Measurements from ENCODE around the gene NEO1. TPM values are rescaled to one million over a fixed set of nuclear protein-coding genes. Genes with fewer than 3 reads are reported as not detected.

NEO1 gene
- total RNA-seq, 1 donor from 2014 or later, result 30.3 TPM

GRCh38 chr15:73264881-73265280 lies 212.6 kb downstream of the NEO1 start:
- no peak overlapping the region for H3K27ac Mint-ChIP-seq (ENCODE audit: unreplicated experiment)
- peaks cover 1% of the 10 kb centered on the region for H3K36me3 Mint-ChIP-seq (ENCODE audit: low read depth, unreplicated experiment)

GRCh38 chr15:73265536-73266153 lies 213.4 kb downstream of the NEO1 start:
- DNase-seq (ENCODE audit: low read depth), result peak; percentile 27
- Histone ChIP-seq H2AFZ (ENCODE audit: low read depth, low read length) (no peak overlapping the region), H3K9ac (ENCODE audit: low read length) (no peak overlapping the region), H3K4me1 (ENCODE audit: insufficient read depth, low read length) (no peaks in the 10 kb centered on the region), H3K79me2 (ENCODE audit: insufficient read depth, low read length) (no peaks in the 10 kb centered on the region), H3K4me2 (ENCODE audit: low read length) (no peak overlapping the region), H3K4me3 (ENCODE audit: insufficient read depth, low read depth, low read length) (no peak overlapping the region), H3K36me3 (ENCODE audit: insufficient read depth, low read length) (no peaks in the 10 kb centered on the region), H3K27me3 (ENCODE audit: insufficient read depth, low read length) (no peaks in the 10 kb centered on the region), H4K20me1 (ENCODE audit: insufficient read depth, low read length) (no peaks in the 10 kb centered on the region), H3K9me3 (ENCODE audit: insufficient read depth, low read depth, low read length) (no peaks in the 10 kb centered on the region), H3K27ac (ENCODE audit: low read depth, low read length) (no peak overlapping the region)
- Mint-ChIP-seq H3K9me3 (ENCODE audit: unreplicated experiment) (no peaks in the 10 kb centered on the region), H3K27ac (ENCODE audit: unreplicated experiment) (no peak overlapping the region), H3K36me3 (ENCODE audit: low read depth, unreplicated experiment) (peaks cover 2% of the 10 kb centered on the region), H3K27me3 (ENCODE audit: low read depth, unreplicated experiment) (no peaks in the 10 kb centered on the region), H3K4me3 (ENCODE audit: unreplicated experiment) (no peak overlapping the region), H3K4me1 (ENCODE audit: low read depth, unreplicated experiment) (peaks cover 2% of the 10 kb centered on the region)
- peak; percentile 74 for TF ChIP-seq CTCF (IDR thresholded peaks at IDR 0.05; ENCODE audit: insufficient read depth, low read depth, low read length)
- TF ChIP-seq EZH2 (IDR thresholded peaks at IDR 0.05; ENCODE audit: insufficient read depth, low read length), result no peak
- FAIRE-seq, result no peak

More at GRCh38 chr15:73264881-73265280, 212.6 kb downstream of the NEO1 start:
- no peaks in the 10 kb centered on the region for H3K9me3 Mint-ChIP-seq (ENCODE audit: unreplicated experiment)
- Histone ChIP-seq H3K79me2 (ENCODE audit: insufficient read depth, low read length) (no peaks in the 10 kb centered on the region), H3K4me3 (ENCODE audit: insufficient read depth, low read depth, low read length) (no peak overlapping the region), H3K4me1 (ENCODE audit: insufficient read depth, low read length) (no peaks in the 10 kb centered on the region), H4K20me1 (ENCODE audit: insufficient read depth, low read length) (no peaks in the 10 kb centered on the region), H3K9me3 (ENCODE audit: insufficient read depth, low read depth, low read length) (no peaks in the 10 kb centered on the region), H3K4me2 (ENCODE audit: low read length) (no peak overlapping the region), H3K27ac (ENCODE audit: low read depth, low read length) (no peak overlapping the region), H2AFZ (ENCODE audit: low read depth, low read length) (no peak overlapping the region), H3K9ac (ENCODE audit: low read length) (no peak overlapping the region), H3K27me3 (ENCODE audit: insufficient read depth, low read length) (no peaks in the 10 kb centered on the region), H3K36me3 (ENCODE audit: insufficient read depth, low read length) (no peaks in the 10 kb centered on the region)
- TF ChIP-seq EZH2 (IDR thresholded peaks at IDR 0.05; ENCODE audit: insufficient read depth, low read length) (no peak), CTCF (IDR thresholded peaks at IDR 0.05; ENCODE audit: insufficient read depth, low read depth, low read length) (no peak)
- H3K4me1 Mint-ChIP-seq (ENCODE audit: low read depth, unreplicated experiment), result peaks cover 1% of the 10 kb centered on the region
- DNase-seq (ENCODE audit: low read depth), result no peak
- H3K27me3 Mint-ChIP-seq (ENCODE audit: low read depth, unreplicated experiment), result no peaks in the 10 kb centered on the region
- no peak overlapping the region for H3K4me3 Mint-ChIP-seq (ENCODE audit: unreplicated experiment)
- no peak for FAIRE-seq

- H2AFZ ChIP-seq (ENCODE audit: low read depth, low read length), result no peak overlapping the region
- H3K36me3 Mint-ChIP-seq (ENCODE audit: low read depth, unreplicated experiment), result peaks cover 3% of the 10 kb centered on the region
- no peak overlapping the region for H3K27ac Mint-ChIP-seq (ENCODE audit: unreplicated experiment)
- FAIRE-seq (no peak), DNase-seq (ENCODE audit: low read depth) (no peak)
- no peak overlapping the region for H3K4me3 ChIP-seq (ENCODE audit: insufficient read depth, low read depth, low read length)
- no peaks in the 10 kb centered on the region for H3K9me3 Mint-ChIP-seq (ENCODE audit: unreplicated experiment)
- no peaks in the 10 kb centered on the region for H4K20me1 ChIP-seq (ENCODE audit: insufficient read depth, low read length)
- H3K27ac ChIP-seq (ENCODE audit: low read depth, low read length), result no peak overlapping the region
- no peak overlapping the region for H3K4me2 ChIP-seq (ENCODE audit: low read length)
- no peak overlapping the region for H3K4me3 Mint-ChIP-seq (ENCODE audit: unreplicated experiment)
- H3K27me3 Mint-ChIP-seq (ENCODE audit: low read depth, unreplicated experiment), result no peaks in the 10 kb centered on the region
- no peak for TF ChIP-seq EZH2 (IDR thresholded peaks at IDR 0.05; ENCODE audit: insufficient read depth, low read length)
- no peak for TF ChIP-seq CTCF (IDR thresholded peaks at IDR 0.05; ENCODE audit: insufficient read depth, low read depth, low read length)
- no peak overlapping the region for H3K9ac ChIP-seq (ENCODE audit: low read length)
- H3K27me3 ChIP-seq (ENCODE audit: insufficient read depth, low read length), result no peaks in the 10 kb centered on the region
- no peaks in the 10 kb centered on the region for H3K9me3 ChIP-seq (ENCODE audit: insufficient read depth, low read depth, low read length)
- H3K36me3 ChIP-seq (ENCODE audit: insufficient read depth, low read length), result no peaks in the 10 kb centered on the region
- peaks cover 2% of the 10 kb centered on the region for H3K4me1 Mint-ChIP-seq (ENCODE audit: low read depth, unreplicated experiment)
- no peaks in the 10 kb centered on the region for H3K4me1 ChIP-seq (ENCODE audit: insufficient read depth, low read length)
- no peaks in the 10 kb centered on the region for H3K79me2 ChIP-seq (ENCODE audit: insufficient read depth, low read length)
These were observed 216.2 kb downstream of the NEO1 start for GRCh38 chr15:73268457-73268856.
